CD4-positive, alpha-beta T cell (primary cell): ENCODE data around the gene APOLD1. TPM values are rescaled to one million over a fixed set of nuclear protein-coding genes. Genes with fewer than 3 reads are reported as not detected.
"Not testable (repeated sequence)": the region's sequence is repeated elsewhere in the genome, so short reads cannot be mapped to it uniquely, and the experiment has no call there.

Experiments used
- ATAC-seq: fragments of 200-7000 bp; cut with Tn5 transposase; one replicate; pipeline ENCODE4 v1.10.0; 2022; ENCODE audit warnings: mild to moderate bottlenecking; ENCODE audit not compliant: poor library complexity
- CTCF ChIA-PET: fragments of 350-600 bp; sonication (Branson Sonifier 250); formaldehyde crosslinking; loops from one replicate; lab custom pipeline; 2021; ENCODE audit warnings: antibody characterized with exemption, inconsistent platforms; lab: Charles Lee
- POLR2A ChIA-PET: fragments of 350-600 bp; sonication (Branson Sonifier 250); formaldehyde crosslinking; loops from one replicate; lab custom pipeline; 2021; ENCODE audit warnings: antibody characterized with exemption, inconsistent platforms; lab: Charles Lee
- DNase-seq, 14 experiments: peaks; one replicate each; pipeline ENCODE4 v3.0.0-alpha.2; 2013 to 2020; ENCODE audit warnings: mixed read lengths in 2 of 14
- H3K27ac ChIP-seq, 2 donors: one replicate each; pipeline versions ENCODE4 v1.5.1 to v1.7.0; 2013; ENCODE audit warnings: low read length in 2 of 2, low read depth in 1 of 2, mild to moderate bottlenecking in 1 of 2
- H3K27me3 ChIP-seq, 2 experiments: 1 replicate in 1 of 2; 2 replicates in 1 of 2; pipeline versions ENCODE4 v1.6.1 to v1.7.0; 2013; ENCODE audit warnings: low read length in 2 of 2, control low read depth in 1 of 2, mild to moderate bottlenecking in 1 of 2, moderate library complexity in 1 of 2; ENCODE audit not compliant: insufficient read depth in 2 of 2, control insufficient read depth in 1 of 2
- H3K36me3 ChIP-seq: one replicate; pipeline ENCODE4 v1.6.1; 2013; ENCODE audit warnings: low read length, control low read depth; ENCODE audit not compliant: insufficient read depth
- H3K4me1 ChIP-seq: one replicate; pipeline ENCODE4 v1.6.1; 2013; ENCODE audit warnings: low read length, control low read depth; ENCODE audit not compliant: insufficient read depth
- H3K4me3 ChIP-seq: one replicate; pipeline ENCODE4 v1.5.1; 2013; ENCODE audit warnings: mild to moderate bottlenecking, low read length, moderate library complexity
- H3K9me3 ChIP-seq, 2 experiments: 1 replicate in 1 of 2; 2 replicates in 1 of 2; pipeline versions ENCODE4 v1.6.1 to v1.7.0; 2013; ENCODE audit warnings: low read length in 2 of 2, mild to moderate bottlenecking in 2 of 2, control low read depth in 1 of 2, moderate library complexity in 1 of 2; ENCODE audit not compliant: control insufficient read depth in 1 of 2, insufficient read depth in 1 of 2
- H3K27ac Mint-ChIP-seq: one replicate; pipeline ENCODE4 v1.8.0; 2020; ENCODE audit warnings: mixed read lengths
- H3K27me3 Mint-ChIP-seq: one replicate; pipeline ENCODE4 v1.8.0; 2021; ENCODE audit warnings: mixed read lengths
- H3K36me3 Mint-ChIP-seq: one replicate; pipeline ENCODE4 v1.8.0; 2021; ENCODE audit warnings: low read depth, mixed read lengths
- H3K4me1 Mint-ChIP-seq: one replicate; pipeline ENCODE4 v1.8.0; 2021; ENCODE audit warnings: low read depth, mixed read lengths
- H3K4me3 Mint-ChIP-seq: one replicate; pipeline ENCODE4 v1.8.0; 2020; ENCODE audit warnings: mild to moderate bottlenecking, mixed read lengths
- H3K9me3 Mint-ChIP-seq: one replicate; pipeline ENCODE4 v1.8.0; 2020; ENCODE audit warnings: mixed read lengths
- intact Hi-C, 2 experiments: fragments of 100-400 bp; cut with DNase I in 1 of 2; cut with micrococcal nuclease in 1 of 2; formaldehyde crosslinking; loops; one replicate each; pipeline versions ENCODE4 v1.15.1 to v1.9.0; 2023 to 2025; cut with DNase I, micrococcal nuclease
- total RNA-seq, 174 experiments: library from RNA in 2 of 174; stranded (reverse) in 2 of 174; gene quantifications; one replicate each; pipeline ENCODE4 v1.2.3 and lab custom pipeline; 2021 to 2026
- TF ChIP-seq, protein P1 (sequence below): fragments of 200-600 bp; IDR thresholded peaks from one replicate; pipeline ENCODE4 v1.8.0; 2022; ENCODE audit warnings: antibody characterized with exemption, mild to moderate bottlenecking

The APOLD1 gene
- total RNA-seq, 2 experiments from 2014 or later: 1.8 to 3.4 TPM

DNA sequence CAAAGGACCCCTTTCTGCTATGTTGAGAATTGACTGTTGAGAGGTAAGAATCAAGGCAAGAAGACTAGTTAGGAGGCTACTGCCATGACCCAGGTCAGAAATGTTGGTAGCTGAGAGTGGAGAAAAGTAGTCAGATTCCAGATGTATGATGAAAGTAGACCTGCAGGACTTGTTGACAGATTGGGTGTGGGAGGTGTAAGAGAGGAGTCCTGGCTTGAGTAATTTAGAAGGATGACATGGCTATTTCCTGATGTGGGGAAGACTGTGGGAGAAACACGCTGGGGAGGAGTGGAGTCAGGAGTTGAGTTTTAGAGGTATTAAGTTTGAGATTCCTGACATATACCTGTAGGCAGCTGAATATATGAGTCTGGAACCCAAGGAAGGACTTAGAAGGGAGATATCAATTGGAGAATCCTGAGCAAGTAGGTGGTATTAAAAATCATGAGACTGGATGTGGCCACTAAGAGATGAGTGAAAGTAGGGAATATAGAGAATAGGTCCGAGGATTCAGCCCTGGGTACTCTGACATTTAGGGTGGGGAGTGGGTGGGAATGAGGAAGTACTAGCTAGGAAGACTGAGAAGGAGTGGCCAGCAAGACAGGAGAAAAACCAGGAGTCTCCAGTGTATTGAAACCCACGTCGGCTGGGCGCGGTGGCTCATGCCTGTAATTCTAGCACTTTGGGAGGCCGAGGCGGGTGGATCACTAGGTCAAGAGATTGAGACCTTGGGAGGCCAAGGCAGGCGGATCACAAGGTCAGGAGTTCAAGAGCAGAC, 15.1 kb downstream of the APOLD1 start:
- Histone ChIP-seq H3K9me3 (no peaks in the 10 kb centered on the region), H3K4me3 (no peak overlapping the region), H3K4me1 (peaks cover 20% of the 10 kb centered on the region), H3K27me3 (no peaks in the 10 kb centered on the region), H3K27ac (no peak overlapping the region), H3K36me3 (no peaks in the 10 kb centered on the region)
- ChIA-PET POLR2A (interaction anchor here (0.6 kb wide), 1 partner anchor 252 kb away, joined by 3 read pairs; no protein-coding TSS in a partner anchor), CTCF (no interaction called here)
- no peak overlapping the region for H3K4me3 Mint-ChIP-seq
- peaks cover 31% of the 10 kb centered on the region for H3K4me1 Mint-ChIP-seq
- H3K36me3 Mint-ChIP-seq: no peaks in the 10 kb centered on the region
- H3K9me3 Mint-ChIP-seq: no peaks in the 10 kb centered on the region
- ATAC-seq (no peak), DNase-seq (no peak)
- H3K27ac Mint-ChIP-seq: no peak overlapping the region
- no peaks in the 10 kb centered on the region for H3K27me3 Mint-ChIP-seq
- intact Hi-C loops: no loop called here
- TF ChIP-seq, protein P1, sequence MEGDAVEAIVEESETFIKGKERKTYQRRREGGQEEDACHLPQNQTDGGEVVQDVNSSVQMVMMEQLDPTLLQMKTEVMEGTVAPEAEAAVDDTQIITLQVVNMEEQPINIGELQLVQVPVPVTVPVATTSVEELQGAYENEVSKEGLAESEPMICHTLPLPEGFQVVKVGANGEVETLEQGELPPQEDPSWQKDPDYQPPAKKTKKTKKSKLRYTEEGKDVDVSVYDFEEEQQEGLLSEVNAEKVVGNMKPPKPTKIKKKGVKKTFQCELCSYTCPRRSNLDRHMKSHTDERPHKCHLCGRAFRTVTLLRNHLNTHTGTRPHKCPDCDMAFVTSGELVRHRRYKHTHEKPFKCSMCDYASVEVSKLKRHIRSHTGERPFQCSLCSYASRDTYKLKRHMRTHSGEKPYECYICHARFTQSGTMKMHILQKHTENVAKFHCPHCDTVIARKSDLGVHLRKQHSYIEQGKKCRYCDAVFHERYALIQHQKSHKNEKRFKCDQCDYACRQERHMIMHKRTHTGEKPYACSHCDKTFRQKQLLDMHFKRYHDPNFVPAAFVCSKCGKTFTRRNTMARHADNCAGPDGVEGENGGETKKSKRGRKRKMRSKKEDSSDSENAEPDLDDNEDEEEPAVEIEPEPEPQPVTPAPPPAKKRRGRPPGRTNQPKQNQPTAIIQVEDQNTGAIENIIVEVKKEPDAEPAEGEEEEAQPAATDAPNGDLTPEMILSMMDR: no peak

GRCh38 chr12:12801656-12802055, 16.2 kb downstream of the APOLD1 start:
- POLR2A ChIA-PET, intact Hi-C loops, H3K27ac Mint-ChIP-seq, H3K27me3 Mint-ChIP-seq, H3K27me3 ChIP-seq, ATAC-seq, H3K36me3 Mint-ChIP-seq, H3K4me3 Mint-ChIP-seq, H3K9me3 ChIP-seq, CTCF ChIA-PET, DNase-seq, H3K9me3 Mint-ChIP-seq, H3K36me3 ChIP-seq, H3K27ac ChIP-seq, H3K4me3 ChIP-seq: not testable (repeated sequence)
- peaks cover 39% of the 10 kb centered on the region for H3K4me1 Mint-ChIP-seq
- H3K4me1 ChIP-seq: peaks cover 24% of the 10 kb centered on the region

- no peaks in the 10 kb centered on the region for H3K36me3 ChIP-seq
- CTCF ChIA-PET: interaction anchor here (0.6 to 1.5 kb wide), 4 partner anchors 10 to 98 kb away, joined by 3 to 9 read pairs (median 4); partner anchors contain the start of gene DDX47
- POLR2A ChIA-PET: interaction anchor here (1.3 to 1.6 kb wide), 2 partner anchors 10 to 16 kb away, joined by 5 to 6 read pairs; partner anchors contain the start of gene DDX47
- H3K27me3 Mint-ChIP-seq: no peaks in the 10 kb centered on the region
- peak in 13 of 14 experiments; percentile 11 to 70 (median 46) for DNase-seq
- H3K9me3 Mint-ChIP-seq: no peaks in the 10 kb centered on the region
- H3K9me3 ChIP-seq: no peaks in the 10 kb centered on the region
- peaks cover 39% of the 10 kb centered on the region for H3K4me1 ChIP-seq
- peak overlapping the region; percentile 68 for H3K27ac Mint-ChIP-seq
- intact Hi-C loops: no loop called here
- no peak overlapping the region for H3K27ac ChIP-seq
- no peaks in the 10 kb centered on the region for H3K36me3 Mint-ChIP-seq
- H3K4me3 ChIP-seq: no peak overlapping the region
- H3K4me1 Mint-ChIP-seq: peaks cover 55% of the 10 kb centered on the region
- H3K4me3 Mint-ChIP-seq: peak overlapping the region; percentile 22
- no peaks in the 10 kb centered on the region for H3K27me3 ChIP-seq
- peak; percentile 48 for ATAC-seq
- TF ChIP-seq, protein P1: no peak
Observed at GRCh38 chr12:12803186-12803585, 17.7 kb downstream of the APOLD1 start.
